HG03045 (cell line): Measurements from ENCODE around the gene CLRN3.

Experiments used
- ATAC-seq: cut with Tn5 transposase; IDR thresholded peaks from one replicate; pipeline ENCODE4 v1.9.1; 2021; ENCODE audit warnings: mild to moderate bottlenecking, moderate library complexity; ENCODE audit not compliant: unreplicated experiment

Gene CLRN3

DNA sequence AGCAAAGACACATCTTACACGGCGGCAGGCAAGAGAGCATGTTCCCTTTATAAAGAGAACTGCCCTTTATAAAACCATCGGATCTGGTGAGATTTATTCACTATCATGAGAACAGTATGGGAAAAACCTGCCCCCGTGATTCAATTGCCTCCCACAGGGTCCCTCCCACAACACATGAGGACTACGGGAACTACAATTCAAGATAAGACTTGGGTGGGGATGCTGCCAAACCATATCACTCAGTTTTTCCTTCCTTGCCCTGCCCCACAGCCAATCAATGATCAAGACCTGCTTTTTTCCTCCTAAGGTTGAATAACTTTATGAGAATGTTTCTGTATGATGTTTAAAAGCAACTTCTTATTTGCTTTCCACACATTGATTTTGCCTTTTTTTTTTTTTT, 11.0 kb upstream of the CLRN3 start:
- ATAC-seq: no peak

DNA sequence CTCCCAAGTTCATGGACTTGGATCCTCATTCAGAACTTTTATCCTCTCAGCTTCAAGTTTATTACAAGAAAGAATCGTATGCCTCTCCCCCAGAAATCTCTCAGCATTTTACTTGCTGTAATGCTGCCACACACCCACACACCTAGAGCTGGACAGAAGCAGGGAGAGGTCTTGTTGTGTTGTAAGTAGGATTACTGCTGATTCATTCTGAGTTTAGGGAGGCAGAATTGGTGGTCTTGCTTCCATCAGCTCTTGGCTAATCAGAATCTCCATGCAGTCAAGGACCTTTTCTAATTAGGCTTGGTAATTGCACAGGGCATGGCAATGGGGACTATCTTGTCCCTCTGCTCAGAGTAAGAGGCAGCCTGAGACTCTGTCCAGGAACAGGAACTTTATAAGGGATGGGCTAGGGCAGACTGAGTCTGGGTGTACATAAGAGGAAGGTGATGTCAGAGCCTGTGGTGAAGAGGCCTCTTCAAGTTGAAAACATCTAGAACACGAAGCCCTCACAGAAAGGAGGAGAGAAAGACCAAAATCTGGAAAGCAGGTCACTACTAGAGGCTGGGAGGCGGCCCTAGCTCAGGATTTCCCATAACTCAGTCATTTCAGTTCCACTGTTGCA, 7.1 kb upstream of the CLRN3 start:
- no peak for ATAC-seq

DNA sequence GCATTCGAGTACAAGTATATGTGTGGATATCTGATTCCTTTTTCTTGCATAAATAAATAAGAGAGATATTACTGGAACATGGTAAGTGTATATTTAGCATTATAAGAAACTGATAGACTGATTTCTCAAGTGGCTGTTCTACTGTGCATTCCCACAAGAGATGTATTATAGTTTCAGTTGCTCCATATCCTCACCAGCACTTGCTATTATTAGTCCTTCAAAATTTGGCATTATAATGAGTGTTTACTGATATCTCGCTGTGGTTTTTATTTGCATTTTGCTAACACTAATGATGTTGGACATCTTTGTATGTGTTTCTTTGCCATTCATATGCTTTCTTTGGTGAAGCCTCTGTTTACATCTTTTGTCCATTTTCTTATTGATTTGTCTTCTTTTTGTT, 4.4 kb upstream of the CLRN3 start:
- ATAC-seq: no peak

DNA sequence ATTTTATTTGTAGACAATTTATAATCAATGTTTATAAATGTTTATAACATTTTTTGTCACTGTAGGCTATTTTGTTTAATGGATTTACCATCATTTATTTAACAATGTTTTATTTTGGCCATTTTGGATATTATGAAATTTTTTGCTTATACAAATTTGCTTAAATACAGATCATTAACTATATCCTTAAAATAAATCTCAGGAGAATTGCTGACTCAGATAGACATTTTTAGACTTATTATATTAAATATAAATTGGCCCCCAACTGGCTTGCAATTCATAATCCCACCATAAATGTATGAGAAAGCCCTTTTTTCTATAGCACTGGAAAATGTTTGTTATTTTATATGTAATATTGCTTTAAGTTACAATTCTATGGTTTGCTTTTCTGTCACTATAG, 3.8 kb upstream of the CLRN3 start:
- no peak for ATAC-seq

DNA sequence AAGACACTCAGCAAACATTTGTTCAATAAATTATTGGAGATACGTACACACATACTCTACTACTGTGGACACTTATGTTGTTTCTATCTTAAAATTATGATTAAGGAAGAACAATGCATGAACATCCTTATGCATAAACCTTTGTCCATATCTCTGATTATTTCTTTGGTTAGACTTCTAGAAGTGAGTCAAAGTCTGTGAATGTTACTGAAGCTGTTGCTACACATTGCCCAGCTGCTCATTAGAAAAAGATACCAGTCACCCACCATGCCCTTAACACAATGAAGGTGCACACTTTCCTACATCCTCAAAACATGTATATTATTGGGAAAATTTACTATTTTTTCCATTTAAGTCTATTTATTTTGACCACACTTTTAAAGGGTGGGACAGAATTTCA, 1.4 kb upstream of the CLRN3 start:
- ATAC-seq: no peak

DNA sequence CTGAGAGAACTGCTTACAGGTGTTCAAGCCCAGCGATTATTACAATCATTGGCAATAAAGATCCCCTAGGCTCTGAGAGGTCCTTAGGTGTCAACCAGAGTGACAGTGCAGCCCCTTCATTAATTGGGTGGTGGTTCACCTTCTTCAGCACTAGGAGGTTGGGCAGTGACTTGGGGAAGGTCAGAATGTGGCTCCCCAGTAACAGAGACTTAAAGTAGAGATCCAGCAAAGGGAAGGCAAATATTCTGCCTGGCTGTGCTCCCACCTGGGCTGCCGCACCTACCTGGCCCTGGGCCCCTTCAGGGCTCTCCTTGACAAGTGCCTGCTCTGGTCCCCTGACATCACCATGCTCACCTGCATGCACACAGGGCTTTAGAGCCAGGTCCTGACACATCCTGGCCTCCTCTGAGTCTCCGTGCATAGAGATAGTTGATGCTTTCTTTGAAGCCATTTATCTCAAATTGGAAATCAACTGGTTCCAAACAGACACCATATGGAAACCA, 1.9 kb downstream of the CLRN3 start:
- no peak for ATAC-seq

DNA sequence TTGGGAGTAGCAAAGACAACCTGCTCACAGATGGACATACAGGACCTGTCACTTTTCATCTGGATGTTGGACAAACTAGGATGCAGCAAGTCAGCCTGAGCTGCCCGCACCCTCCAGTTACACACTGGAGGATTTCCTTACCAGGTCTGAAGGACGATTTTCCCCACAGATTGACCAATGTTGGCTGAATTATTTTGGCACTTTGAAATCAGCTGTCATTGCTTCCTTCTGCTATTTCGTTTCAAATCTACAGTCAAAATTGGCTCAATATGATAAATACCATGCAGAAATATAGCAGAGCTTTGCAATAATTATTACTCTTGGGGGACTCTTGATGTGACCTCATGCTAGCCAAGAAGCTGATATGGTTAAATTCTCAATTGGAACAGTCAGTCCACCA, 2.5 kb downstream of the CLRN3 start:
- no peak for ATAC-seq

DNA sequence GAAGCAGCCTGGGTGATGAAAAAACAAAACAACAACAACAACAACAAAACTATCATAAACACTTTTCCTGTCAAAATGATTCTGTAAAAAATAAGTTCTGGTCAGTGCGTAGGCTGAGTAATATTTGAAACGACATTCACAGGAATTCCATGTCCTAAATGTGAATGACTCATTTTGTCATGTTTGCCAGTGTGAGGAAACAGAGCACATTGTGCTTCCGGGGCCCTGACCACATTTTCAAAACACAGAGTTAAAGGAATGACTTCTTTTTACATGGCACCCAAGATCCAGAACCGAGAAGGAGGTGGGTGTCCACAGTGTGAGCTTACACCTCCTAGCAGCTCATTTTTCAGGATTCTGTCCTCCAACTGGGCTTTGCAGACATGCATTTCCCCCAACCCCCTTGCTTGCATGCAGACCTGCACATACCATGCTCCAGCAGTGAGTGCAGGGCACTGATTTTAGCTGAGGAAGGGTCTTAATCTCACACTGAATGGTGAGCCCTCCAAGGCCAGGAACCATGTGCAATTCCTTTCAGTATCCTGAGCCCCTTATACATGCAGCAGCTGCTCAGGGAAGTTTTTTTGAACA, 3.0 kb downstream of the CLRN3 start:
- no peak for ATAC-seq

DNA sequence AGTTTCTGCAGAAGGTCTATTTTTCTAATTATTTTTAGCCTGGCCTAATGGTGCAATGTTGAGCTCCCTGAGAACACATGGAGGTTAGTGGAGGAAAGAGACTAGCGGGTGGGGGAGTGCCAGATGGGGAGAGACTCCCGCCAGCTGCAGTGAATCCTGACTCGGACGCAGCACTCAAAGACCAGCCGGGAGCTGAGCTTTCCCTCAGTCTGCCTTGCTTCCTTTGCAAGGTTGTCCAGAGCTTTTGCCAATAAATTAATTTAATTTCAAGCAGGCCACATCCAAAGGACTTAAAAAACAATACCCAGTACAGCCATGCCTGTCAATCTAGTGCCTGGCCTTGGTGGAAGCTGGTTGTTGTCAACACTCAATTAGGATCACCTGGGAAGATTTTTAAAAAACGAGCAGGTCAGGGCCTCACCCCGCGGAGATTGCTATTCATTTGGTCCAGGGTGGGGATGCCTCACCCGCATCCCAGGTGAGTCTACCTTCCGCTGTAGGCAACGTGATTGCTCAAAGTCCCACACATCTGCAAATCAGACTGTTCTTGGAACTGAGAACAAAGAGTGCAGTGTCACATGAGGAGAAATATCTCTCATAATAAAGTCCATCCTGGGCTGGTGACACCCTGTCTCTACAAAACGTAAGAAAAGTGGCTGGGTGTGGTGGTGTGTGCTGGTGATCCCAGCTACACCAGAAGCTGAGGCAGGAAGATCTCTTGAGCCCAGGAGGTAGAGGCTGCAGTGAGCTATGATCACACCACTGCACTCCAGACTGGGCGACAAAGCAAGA, 4.0 kb downstream of the CLRN3 start:
- ATAC-seq: no peak

DNA sequence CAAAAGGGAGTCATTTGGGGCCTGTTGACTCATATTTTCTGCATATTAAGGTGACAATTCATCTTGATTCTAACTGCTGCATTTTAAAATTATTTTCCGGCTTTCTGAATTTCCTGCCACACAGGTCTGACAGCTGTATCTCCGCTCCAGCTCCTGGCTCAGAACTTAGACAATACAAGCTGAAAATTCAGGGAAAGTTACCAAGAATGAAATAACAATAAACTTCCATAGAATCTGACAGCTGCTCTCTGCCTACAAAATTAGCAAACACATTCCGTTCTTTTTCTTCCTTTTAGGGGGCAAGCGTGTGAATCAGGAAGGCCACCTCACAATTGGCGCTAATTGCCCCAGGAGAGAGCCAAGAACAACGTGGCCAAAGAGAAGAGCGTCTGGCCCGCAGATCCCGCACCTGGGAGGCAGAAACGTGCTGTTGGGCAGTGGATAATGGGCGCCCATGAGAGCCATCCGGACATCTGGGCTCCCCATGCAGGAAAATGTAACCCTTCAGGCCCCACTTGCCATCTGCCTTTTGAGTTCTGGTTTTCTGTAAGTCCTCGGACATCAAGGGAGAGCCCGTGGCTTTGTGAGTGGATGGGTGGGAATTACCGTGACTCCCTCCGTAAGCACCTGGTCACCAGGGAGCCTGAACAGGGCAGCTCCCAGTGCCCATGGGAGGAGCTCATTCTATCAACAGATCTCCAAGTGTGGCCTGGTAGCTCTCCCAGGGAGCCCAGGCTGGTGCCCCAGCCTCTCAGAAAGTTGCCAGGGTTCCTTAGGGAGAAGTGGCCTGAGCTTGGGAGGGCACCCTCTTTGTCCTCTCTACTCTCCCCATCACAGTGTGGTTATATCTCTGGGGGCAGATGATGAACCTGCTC, 5.0 kb downstream of the CLRN3 start:
- no peak for ATAC-seq

DNA sequence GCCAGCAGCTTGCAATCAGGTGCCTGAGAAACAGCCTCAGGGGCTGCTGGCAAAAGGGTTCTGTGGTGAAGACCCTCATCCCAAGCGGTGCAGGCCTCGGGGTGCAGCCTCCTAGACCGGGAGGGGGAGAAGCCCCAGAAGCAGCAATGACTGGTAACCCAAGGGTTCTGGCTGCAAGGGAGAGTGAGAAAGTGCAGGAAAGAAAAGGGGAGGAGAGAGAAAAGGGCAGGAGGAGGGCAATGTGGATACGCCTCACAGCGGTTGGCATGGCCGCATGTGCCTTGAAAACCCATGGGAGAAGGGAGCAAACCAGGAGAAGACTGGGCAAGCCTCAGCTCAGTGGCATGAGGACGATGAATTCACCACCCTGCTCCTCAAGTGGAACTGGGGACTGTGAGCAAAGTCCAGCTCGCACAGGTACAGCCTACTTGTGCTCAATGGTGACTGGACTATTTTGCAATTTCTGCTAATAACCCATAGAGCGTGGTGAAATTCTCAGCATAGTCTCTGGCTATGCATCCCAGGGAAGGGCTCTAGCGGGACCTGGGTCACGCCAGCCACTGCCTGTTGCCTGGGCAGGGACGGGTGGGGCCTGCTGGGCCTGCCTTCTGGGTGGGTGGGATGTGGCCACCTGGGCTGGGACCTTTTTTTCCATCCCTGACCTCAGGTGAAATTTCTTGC, 6.2 kb downstream of the CLRN3 start:
- no peak for ATAC-seq

DNA sequence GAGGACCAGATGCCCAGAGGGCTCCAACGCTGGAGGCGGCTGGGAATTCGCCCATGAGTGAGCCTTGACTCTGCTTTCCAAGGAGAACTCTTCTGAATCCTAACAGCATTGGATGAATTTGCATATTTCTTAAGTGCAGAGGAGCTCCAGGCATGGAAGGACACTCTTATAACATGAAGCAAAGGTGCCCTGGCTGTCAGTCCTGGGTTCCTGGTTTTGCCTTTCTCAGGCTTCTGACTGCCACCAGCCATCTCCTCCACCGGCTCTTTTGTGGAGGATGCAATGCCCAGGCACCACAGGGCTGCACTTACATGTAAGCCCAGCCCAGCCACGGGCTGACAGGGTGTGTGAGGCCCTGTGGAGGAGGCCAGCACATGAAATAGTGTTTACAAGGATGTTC, 8.2 kb downstream of the CLRN3 start:
- ATAC-seq: no peak

DNA sequence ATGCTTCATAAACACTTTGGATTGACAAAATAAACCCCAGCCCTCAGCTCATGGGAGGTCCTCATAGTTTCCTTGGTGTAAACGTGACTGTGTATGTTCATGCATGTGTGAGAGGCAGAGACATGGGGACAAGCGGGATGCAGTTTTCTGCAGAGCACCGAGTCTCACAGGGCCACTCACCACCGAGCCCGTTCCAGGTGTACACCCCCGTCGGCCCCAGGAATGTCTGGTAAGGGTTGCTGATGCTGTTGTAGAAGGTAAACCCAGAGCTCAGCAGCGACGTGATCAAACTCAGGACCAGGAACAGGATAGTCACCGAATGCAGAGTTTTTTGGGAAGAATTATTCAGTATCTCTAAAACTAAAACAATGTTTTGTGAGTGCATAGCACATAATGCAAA, 9.2 kb downstream of the CLRN3 start:
- ATAC-seq: no peak

DNA sequence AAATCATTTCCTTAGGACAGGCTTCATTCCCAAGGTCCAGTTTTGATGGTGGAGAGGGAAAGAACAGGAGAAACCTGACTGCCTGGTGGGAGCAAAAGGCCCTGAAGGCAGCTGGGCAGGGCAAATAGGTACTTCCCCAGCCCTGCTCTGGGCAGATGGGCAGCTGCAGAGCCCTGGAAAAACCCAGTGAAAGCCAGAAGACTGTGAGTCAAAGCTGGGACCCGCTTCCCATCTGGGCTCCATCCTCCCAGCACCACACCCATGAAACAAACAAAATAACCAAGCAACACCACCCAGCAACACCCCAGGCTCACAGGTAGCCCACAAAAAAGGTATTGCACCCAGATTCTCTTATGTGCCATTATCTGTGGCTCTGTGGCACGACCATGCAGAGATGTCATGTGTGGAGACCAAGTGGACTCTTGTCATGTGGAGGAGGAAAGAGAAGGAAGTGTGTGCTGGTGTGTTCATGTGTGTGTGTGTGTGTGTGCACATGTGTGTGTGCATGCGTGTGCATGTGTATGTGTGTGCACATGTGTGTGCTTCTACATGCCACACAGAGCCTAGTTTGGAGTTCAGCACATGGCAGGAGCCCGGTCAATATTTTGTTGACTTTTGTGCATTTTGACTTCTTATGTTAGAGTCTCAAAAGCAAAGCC, 9.8 kb downstream of the CLRN3 start:
- ATAC-seq: no peak

DNA sequence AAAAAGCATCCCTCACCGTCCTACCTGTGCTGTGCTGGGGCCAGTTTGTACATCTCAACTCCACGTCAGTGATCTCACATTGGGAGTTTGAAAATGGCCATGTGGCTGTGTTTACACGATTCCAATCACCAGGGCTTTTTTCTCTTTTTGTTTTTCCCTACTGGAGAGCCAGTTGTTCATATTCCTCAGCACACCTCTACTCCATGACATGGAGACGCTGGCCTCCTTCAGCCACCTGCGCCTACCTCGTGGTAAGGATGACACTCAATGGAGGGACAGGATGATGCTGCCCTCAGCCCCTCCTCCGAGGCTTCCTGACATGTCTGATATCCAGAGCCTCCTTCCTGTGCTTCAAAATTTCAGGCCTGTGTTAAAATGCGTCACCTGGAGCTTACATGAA, 10.3 kb downstream of the CLRN3 start:
- no peak for ATAC-seq

DNA sequence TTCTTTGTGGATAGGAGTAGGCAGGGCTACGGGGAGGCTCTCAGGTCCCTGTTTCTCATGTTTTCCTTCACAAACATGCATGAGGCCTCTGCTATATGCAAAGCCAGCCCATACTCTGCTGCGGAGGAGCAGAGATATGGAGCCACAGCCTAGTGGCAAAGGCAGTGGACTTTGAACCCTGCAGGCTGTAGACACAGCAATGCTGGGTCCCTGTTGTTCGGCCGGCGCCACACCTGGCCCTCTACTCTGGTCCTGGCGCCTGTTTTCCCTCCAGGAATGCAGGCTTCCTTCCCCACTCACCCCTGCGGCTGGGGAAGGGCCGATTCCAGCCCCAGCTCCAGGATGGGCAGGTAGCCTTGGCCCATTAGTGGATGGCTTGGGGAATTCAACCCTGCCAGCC, 11.5 kb downstream of the CLRN3 start:
- ATAC-seq: no peak

DNA sequence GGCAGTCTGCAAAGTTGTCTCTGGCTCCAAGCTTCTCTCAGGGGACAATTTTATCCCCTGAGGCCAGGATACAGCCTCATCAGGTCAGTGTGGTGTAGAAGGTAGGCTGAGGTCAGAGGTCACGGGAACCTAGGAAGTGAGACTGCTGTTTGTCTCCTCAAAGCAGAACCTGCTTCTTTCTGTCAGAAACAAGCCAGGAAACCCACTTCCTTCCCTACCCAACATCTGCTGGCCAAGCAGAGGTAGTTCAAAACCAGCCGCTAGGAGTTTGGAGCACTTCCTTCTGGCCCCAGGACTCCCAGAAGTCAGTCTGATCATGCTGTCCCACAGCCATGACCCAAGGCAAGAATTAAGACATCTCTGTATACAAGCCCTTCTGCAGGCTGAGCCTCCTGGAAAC, 12.2 kb downstream of the CLRN3 start:
- no peak for ATAC-seq

DNA sequence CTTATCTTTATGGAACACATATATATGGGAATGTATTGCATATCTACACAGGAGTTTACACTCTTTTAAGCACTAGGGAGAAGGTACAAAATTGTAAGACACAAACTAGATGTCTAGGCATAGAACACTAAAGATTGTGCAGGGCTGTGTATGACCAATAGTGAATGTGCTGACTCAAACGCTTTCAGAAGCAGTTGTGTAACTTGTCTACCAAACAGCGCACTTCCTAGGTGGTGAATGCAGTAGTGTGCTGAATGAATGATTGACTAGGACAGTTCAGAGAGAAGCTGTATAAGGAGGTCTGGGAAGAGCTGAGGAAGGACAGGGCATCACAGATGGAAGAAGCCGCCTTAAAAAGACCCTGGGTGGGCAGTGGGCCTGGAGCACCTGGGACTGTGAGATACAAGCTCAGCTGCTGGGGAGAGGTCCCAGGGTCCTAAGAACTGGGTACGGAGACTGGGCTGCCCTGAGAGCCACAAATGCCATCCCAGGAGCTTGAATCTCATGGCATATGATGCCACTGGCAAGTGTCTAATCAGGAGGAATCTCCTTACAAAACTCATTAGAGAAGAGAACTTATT, 14.2 kb downstream of the CLRN3 start:
- ATAC-seq: no peak

DNA sequence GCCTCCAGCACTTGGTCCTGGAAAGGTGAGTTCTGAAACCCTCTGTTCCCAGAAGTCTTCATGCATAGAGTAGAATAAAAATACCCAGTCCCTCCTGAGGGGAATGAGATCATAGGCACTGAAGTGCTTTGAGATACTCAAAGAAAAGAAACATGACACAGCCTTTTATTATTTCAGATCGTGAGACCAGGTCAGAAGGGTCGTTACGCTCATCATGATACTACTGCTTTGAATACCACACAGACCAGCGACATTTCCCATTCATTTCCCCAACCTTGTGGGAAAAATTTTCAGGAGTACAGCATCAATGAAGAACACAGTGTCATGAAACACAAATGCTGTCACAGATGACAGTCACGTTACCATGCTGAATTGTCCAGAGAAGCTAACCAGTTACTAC, 15.0 kb downstream of the CLRN3 start:
- ATAC-seq: no peak

DNA sequence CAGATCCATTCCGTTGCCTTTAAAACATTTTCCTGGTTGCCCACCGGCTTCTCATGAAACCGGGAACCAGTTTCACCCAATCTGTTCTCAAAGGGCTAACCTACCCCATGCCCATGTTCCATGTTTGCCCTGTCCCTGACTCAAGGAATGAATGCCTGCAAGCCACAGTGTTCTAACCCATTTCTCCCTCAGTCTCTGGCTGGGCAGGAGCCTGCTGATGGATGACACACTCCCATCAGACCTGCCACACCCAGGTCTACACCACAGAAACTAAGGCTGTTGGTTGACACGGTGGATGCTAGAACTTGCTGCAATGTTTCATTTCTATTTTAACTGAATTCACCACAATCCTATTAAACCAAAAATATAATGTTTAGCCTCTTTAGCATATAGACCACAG, 15.6 kb downstream of the CLRN3 start:
- ATAC-seq: no peak
